CD4-positive, alpha-beta T cell treated with Interleukin-15 for 1 hour (primary cell): Measurements from ENCODE around the gene MATN3.

Experiments
- DNase-seq: peaks from one replicate; pipeline ENCODE4 v3.0.0-alpha.2; 2020

The MATN3 gene

GRCh38 chr2:20035955-20036666, 23.6 kb upstream of the MATN3 start:
- no peak for DNase-seq

DNA sequence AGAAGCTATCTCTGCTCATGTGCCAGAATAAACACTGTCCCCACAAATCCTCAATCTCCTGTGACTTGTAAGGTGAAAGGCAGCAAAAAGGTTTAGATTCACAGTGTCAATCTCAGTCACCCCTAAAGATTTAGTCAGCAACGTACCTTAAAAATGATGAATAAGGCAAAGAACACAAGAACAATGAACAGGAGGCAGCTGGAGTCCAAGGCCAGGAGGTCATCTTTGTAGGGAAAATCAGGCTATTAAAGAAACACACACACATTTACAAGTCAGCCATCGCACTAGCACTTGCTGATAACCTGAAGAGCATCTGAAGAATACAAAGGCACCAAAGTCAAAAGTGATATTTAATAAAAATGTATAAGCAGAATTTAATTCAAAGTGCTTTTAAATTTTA, 22.4 kb upstream of the MATN3 start:
- DNase-seq = no peak

DNA sequence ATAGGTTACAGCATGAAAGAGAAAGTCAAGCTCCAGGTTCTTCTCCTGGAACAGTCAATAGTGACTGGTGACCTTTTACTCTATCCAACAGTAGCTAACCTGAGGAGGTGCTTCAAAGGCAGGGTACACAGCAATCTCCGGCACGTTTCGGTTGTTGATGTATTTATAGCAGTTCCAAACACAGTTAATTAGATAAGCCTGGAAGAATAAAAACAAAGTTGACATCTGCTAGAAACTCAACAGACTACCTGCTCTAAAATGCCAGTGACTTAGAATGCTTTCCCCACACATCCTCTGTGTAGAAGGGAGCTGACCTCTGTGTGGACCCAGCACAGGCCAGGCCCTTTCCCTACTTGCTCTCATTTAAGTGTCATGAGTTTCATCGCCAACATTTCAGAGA, 21.8 kb upstream of the MATN3 start:
- DNase-seq = no peak

- no peak for DNase-seq
Measured at GRCh38 chr2:20033322-20033721, 20.9 kb upstream of the MATN3 start.

DNA sequence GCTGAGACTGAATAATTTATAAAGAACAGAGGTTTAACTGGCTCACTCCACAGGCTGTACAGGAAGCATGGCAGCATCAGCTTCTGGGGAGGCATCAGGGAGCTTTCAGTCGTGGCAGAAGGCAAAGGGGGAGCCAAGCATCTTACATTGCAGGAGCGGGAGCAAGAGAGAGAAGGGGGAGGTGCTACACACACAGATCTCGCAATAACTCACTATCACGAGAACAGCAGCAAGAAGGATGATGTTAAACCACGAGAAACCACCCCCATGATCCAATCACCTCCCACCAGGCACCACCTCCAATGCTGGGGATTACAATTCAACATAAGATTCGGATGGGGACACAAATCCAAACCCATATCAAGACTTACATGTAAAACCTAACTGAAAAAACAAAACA, 17.8 kb upstream of the MATN3 start:
- DNase-seq = no peak

- DNase-seq = no peak
Measured at GRCh38 chr2:20027705-20028434, 15.4 kb upstream of the MATN3 start.

DNA sequence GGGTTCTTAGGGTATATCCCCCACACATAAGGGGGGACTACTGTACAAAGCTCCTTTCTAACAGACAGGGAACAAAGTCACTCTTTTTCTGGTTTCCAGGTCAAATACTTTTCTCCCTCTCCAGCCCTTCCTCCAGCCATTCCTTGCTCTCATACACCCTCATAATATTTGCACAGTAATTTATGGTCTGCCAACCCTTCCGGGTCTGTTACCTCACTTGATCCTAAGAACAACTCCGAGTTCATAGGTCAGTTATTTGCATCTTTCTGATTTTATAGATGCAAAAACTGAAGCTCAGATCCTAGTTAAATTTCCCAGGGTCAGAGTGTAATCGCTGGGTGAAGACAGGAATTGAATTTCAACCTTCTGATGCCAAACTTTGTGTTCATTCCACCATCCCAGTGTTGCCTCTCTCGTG, 14.8 kb upstream of the MATN3 start:
- DNase-seq = no peak

- DNase-seq = no peak
Measured at GRCh38 chr2:20025065-20025786, 12.8 kb upstream of the MATN3 start.

DNA sequence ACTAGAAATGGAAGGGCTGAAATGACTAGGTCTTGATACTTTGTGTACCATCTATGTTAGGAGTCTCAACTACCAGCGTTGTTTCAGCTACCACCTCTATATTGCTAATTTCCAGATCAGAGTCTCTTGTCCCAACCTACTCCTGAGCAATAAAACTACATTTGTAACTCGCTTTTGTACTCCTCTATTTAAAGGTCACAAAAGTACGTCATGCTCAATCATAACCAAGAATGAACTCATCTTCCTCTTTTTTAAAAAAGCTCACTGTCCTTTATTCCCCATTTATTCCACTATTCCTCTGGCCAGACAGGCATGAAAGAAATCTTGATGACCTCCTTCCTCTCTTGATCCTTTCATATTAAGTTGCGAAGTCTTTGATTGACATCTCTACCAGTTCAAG, 11.2 kb upstream of the MATN3 start:
- DNase-seq = no peak

- no peak for DNase-seq
Measured at GRCh38 chr2:20021405-20022009, 9.0 kb upstream of the MATN3 start.

DNA sequence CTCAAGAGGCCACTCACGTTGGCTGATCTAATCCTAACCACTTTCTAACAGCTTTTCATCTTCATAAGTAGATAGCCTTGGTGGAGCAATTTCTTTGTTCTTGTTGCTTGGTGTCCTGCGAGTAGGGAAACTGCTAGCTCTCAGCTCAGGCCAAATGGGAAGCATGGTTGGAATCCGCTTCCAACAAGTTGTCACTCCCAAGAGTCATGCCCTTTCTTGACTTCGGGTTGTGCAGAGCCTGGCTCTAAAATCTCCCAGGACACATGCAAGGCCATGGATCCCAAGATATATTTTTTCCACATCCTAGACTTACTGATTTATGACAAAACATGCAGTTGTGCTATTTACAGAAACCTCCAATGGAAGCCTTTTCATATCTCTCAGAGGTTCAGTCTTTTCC, 7.3 kb upstream of the MATN3 start:
- DNase-seq = no peak

DNA sequence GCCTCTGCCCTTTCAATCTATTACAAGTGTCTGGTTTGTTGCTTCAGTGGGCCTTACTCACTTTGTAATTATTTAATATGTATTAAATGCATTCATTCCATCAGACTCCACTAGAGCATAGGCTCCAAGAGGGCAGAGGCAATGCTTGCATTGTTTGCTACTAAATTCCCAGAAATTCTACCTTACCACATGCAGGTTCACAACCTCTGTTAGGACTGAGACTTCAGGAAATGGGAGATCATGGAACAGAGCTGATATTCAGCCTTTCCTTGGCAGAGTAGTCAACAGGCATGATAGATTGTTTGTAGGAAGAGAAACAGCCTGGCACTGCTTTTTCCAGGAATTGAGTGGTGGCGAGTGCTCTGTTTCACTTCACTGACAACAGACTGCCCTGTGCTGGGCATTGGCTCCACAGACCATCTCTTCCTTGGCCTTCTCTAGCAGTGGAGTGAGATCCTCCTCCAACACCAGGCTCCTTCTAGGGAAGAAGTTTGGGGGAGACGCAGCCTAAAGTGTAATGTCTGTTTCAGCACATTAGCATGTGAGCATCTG, 6.2 kb upstream of the MATN3 start:
- no peak for DNase-seq

DNA sequence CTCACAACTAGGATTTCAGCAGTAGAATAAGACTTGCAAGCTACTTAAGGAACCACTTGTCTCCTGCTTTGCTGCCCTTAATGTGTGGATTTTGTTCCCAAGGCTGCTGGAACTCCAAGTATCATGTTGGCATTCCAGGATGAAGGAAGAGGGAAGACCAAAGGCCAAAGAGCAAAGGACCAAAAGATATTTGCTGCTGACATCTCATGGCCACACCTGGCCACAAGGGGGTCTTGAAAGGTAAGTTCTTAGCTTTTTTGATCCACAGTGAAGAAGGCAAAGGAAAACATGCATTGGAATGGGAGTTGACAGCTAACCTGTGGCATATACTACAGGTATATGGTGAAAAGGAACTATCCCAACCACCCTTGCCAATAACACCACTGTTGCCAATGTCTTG, 3.9 kb upstream of the MATN3 start:
- DNase-seq = no peak

- DNase-seq = no peak
Measured at GRCh38 chr2:20015482-20016083, 3.1 kb upstream of the MATN3 start.

DNA sequence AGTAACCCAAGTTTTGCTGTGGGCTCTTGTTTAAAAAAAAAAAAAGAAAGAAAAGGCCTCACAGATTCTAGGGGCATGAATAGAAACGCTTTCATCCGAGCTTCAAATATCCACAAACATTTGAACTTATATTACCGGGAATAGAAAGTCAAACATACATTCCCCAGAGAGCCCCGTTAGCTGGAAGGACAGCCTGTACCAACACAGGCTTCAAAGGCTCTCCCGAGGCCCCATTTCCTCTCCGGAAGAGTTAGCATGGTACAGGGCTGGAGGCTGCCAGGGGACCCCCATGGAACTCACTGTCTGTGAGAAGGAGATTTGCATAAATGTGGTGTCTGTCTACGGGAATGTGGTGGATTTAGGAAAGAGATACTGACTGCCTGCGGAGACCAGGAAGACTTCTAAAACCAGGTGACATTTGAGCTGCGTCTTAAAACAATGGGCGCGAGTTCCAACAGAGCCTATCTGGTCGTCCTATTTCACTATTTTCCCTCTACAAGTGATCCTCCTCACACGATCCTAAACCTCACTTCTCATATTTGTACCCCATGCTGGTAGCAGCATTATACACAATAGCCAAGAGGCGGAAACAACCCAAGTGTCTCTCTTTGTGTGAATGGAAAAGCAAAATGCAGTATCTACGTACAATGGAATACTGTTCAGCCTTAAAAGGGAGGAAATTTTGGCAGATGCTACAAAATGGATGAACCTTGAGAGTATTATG, 820 bp upstream of the MATN3 start:
- no peak for DNase-seq

DNA sequence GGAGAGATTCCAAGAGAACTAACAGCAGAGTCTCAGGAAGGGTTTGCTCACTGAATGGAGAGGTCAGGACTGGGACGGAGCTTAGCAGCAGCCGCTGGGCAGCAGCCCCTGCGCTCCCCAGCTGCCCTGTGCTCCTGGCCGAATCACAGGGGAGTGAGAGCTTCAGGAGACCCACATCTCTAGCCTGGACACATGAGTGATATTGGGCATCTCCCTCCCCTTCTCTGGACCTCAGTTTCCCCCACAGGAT, 511 bp downstream of the MATN3 start:
- DNase-seq = no peak

DNA sequence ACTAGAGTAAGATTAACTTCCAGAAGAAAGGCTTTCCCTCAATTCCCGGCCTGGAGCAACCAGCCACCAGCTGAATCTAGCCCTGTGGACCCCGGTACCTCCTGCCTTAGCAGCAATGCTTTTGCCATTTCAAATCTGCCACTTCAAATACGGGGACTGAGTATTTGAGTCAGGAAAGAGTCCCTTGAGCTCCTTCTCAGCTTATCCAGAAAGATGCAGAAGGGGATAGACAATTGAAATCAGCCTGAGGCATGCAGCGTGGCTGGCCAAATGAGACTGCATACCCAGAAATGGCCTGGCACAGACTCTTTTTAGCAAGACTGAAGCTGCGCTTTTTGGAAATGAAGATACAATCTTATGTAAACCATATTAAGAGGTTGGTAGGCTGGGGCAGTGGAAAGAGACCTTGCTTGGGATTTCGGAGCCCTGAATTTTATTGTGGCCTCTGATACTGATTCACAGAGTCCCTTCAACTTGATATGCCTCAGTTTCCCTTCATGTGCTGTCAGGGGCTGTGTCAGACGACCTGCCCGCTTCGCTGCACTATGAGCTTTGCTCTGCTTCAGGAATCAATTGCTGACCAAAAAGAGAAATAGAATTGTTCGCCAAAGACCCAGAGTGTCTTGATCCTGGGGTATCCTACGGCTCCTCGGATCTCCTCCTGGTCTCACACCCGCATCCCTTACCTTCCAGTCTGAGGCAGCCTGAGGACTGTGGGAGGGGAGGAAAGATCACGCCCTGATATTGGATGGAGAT, 1.0 kb downstream of the MATN3 start:
- no peak for DNase-seq

DNA sequence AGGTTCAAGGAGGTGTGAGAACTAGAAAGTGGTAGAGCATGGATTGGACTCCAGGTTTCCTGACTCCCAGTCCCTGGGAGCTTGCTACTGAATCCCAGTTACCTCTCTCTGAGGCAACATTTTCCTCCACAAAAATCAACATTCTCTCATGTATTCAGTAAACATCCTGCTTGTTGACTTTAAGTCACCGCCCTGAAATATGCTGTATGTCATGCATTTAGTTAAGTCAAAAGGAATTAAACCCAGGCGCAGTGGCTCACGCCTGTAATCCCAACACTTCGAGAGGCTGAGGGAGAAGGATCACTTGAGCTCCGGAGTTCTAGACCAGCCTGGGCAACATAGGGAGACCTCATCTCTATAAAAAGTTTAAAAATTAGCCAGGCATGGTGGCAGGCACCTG, 3.8 kb downstream of the MATN3 start:
- DNase-seq = no peak

DNA sequence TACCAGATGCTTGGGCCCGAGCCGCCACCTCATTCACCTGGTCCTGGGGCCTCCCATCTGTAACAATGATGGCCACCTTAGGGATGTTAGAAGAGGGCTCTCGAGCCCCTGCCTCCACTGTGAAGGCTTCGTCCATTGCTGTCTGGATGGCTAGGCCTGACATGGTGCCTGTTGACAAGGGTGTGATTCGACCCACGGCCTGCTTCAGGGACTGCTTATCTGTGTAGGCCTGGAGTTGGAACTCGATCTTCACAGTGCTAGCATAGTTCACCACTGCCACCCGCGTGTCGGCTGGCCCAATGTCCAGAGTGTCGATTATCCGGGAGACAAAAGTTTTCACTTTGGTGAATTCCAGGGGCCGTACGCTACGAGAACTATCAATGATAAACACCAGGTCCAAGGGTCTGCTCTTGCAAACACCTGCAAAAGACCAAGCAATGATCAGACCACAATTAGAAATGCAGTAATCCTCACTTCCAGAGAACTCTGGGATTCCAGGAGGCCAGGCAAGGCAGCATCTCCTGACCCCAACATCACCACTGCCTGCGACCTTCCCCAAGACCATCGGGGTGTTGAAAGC, 6.5 kb downstream of the MATN3 start:
- no peak for DNase-seq

GRCh38 chr2:20005067-20005627, 7.3 kb downstream of the MATN3 start:
- no peak for DNase-seq

DNA sequence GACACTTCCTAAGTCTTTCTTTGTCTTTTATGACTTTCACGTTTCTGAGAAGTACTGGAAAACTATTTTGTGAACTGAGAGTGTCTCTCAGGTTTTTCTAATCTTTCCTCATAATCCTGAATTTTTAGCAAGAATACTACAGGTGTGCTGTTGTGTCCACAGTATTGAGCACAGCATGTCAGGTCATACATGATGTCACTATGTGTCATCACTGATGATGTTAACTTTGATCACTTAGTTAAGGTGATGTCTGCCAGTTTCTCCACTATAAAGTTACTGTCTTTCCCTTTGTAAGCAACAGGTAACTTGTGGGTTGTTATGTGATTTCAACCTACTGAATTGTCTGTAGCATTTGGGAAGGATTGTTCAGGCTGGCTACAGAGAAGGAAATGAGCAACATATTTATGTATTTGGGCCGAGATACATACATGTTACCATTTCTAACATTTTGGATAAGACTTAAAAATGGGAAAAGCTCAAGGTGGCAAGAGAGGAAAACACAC, 11.1 kb downstream of the MATN3 start:
- no peak for DNase-seq
